ENCODE results near the gene MAPK10.
"Not testable (repeated sequence)": the region's sequence is repeated elsewhere in the genome, so short reads cannot be mapped to it uniquely, and the experiment has no call there.

Gene MAPK10

GRCh38 chr4:86099348-86099747, 260.5 kb downstream of the MAPK10 start:
- no peak for DNase-seq

GRCh38 chr4:86098691-86099090, 261.2 kb downstream of the MAPK10 start:
- DNase-seq, result no peak

GRCh38 chr4:86096373-86096772, 263.5 kb downstream of the MAPK10 start:
- DNase-seq, result no peak

- DNase-seq, result no peak
These were observed 267.2 kb downstream of the MAPK10 start for GRCh38 chr4:86092684-86093083.

- DNase-seq, result no peak
These were observed 268.7 kb downstream of the MAPK10 start for GRCh38 chr4:86091201-86091600.

- DNase-seq, result no peak
These were observed 270.0 kb downstream of the MAPK10 start for GRCh38 chr4:86089781-86090323.

GRCh38 chr4:86089053-86089452, 270.8 kb downstream of the MAPK10 start:
- DNase-seq, result no peak

- DNase-seq, result not testable (repeated sequence)
These were observed 284.1 kb downstream of the MAPK10 start for GRCh38 chr4:86075796-86076195.

GRCh38 chr4:86060341-86060740, 299.5 kb downstream of the MAPK10 start:
- no peak for DNase-seq

GRCh38 chr4:86058621-86059020, 301.2 kb downstream of the MAPK10 start:
- DNase-seq, result no peak

- DNase-seq, result no peak
These were observed 304.0 kb downstream of the MAPK10 start for GRCh38 chr4:86055898-86056297.

GRCh38 chr4:86054286-86055032, 305.4 kb downstream of the MAPK10 start:
- DNase-seq, result no peak

GRCh38 chr4:86050496-86050895, 309.4 kb downstream of the MAPK10 start:
- DNase-seq, result no peak

GRCh38 chr4:86048426-86048825, 311.4 kb downstream of the MAPK10 start:
- DNase-seq, result no peak

GRCh38 chr4:86044593-86044985, 315.3 kb downstream of the MAPK10 start:
- DNase-seq, result no peak

GRCh38 chr4:86043755-86044592, 315.9 kb downstream of the MAPK10 start:
- DNase-seq, result no peak

GRCh38 chr4:86038037-86038436, 321.8 kb downstream of the MAPK10 start:
- no peak for DNase-seq

GRCh38 chr4:86036736-86037135, 323.1 kb downstream of the MAPK10 start:
- DNase-seq, result no peak

- no peak for DNase-seq
These were observed 324.2 kb downstream of the MAPK10 start for GRCh38 chr4:86035688-86036087.

GRCh38 chr4:86034616-86035015, 325.2 kb downstream of the MAPK10 start:
- DNase-seq, result no peak

- DNase-seq, result no peak
These were observed 326.7 kb downstream of the MAPK10 start for GRCh38 chr4:86033171-86033570.

GRCh38 chr4:86032476-86033022, 327.3 kb downstream of the MAPK10 start:
- no peak for DNase-seq

- no peak for DNase-seq
These were observed 327.9 kb downstream of the MAPK10 start for GRCh38 chr4:86031927-86032326.

GRCh38 chr4:86026720-86027119, 333.1 kb downstream of the MAPK10 start:
- DNase-seq, result no peak

Measured in CD4-positive, alpha-beta T cell treated with Interleukin-6 for 4 hours (primary cell).